GM18502 (cell line): ENCODE results near the gene EFNB2.
A peak's percentile ranks its signal among the peaks of the same experiment; 100 is the strongest.

Source experiments
- ATAC-seq: cut with Tn5 transposase; IDR thresholded peaks from one replicate; pipeline ENCODE4 v1.9.1; 2021; ENCODE audit warnings: mild to moderate bottlenecking; ENCODE audit not compliant: unreplicated experiment, poor library complexity

Gene EFNB2

DNA sequence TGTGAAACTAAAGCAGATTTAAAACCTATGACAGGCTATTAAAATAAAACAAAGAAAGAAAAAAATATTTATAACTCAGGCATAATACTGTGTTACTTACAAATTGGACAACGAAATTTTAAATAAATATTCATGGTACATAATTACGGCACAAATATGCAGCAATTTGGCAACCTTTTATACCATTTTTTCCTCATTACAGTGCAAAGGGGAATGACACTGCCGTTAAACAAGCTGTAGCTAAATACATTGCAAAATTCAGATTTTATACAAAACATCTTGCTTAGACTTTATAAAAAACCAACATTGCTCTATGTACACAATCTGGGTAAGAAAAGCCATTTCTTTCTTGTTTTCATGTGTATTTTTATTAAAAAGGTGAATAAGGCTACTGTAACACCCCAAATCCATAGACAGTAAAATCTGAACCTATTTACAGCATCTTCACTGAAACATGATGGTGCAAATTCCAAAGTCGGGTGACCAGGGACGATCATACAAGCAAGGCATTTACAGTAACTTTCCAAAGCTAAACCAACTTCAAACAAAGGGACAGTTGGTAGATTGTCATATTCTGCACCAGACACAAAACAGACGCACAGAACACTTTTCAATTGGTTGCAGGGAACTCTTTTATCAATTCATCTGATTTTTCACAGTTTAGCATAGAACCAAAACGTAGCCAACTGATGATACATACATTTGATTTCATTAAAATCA is 45.5 kb downstream of the EFNB2 start:
- ATAC-seq, result no peak

GRCh38 chr13:106488686-106489085 is 46.8 kb downstream of the EFNB2 start:
- no peak for ATAC-seq

DNA sequence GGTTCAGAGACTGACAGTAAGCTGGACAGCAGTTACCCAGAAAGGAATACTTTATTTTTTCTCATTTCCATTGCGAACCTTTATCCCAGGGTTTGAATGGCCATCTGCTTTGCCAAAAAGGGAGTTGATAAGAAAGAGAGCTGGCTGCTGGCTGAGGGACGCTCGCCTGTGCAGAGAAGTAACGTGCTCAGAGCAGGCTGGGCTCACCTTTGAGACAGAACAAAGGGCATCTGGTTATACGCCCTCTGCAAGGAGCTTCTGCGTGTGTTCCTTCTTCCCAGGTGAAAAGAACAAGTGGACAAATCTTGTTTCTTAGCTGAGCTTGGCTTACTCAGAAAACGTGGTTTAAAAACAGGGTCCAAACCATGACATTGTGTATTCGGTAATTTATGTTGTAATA is 47.4 kb downstream of the EFNB2 start:
- ATAC-seq, result no peak

DNA sequence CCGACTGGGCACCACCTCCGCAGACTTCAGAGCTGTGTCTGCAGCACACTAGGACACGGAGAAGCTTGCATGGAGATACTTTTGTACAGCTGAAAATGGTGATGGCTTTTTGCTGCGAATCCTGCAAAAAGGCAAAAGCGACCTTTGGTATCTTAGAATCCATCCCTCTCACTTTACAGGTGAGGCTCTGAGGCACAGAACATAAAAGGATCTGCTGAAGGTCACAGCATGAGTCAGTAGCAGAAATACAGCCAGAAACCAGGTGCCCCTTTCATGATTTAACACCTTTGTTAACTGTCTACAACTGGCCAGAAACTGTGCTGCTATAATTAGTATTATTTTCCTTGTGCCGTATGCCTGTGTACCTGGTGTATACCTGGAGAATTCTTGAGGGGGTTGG is 48.3 kb downstream of the EFNB2 start:
- no peak for ATAC-seq

GRCh38 chr13:106486287-106486686 is 49.2 kb downstream of the EFNB2 start:
- no peak for ATAC-seq

DNA sequence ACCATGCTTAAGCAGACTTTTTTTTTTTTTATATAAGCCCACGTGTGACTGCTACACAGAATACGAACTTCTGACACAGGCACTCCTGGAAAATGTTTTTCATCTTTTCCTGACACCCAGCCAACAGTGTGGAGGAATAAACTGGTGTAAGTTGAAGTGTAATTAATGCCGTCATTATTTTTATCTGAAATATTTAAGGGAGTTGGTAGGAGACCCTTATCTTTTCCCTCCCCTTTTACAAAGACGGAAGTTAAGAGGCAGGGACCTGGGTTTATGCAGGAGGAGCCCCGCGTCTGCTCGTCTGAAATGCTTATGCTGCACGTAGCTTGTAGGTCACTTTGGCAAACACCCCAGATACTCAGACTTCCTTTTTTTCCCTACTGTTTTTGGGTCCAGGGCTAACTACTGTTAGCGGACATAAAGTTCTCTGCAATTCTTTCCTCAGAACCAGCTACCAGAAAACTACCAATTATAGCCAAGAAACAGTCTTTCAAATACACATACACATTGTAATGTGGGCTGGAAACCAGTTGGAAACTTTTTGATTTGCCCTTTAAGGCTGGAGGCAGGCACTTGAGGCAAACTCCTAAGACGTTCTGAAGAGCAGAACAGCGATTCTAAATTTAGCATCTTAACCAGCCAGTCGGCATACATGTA is 50.8 kb downstream of the EFNB2 start:
- ATAC-seq, result no peak

- no peak for ATAC-seq
These were observed 51.4 kb downstream of the EFNB2 start for GRCh38 chr13:106484084-106484483.

DNA sequence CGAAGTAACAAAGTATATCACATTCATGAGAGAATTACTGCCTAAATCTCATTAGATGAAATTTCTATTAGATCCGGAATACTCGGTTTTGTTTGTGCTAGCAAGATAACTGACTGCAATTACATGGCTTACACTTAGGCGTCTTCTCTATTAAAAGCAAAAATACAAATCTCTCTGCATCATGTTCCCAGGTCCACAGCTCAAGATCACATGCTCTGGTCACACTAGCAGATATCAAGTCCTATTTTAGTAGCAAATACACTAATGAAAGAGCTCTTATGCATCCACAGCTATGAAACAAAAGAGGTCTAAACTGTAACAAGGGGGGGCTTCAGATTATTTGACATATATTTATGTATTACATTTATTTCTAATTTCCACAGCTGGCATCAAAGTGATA is 53.5 kb downstream of the EFNB2 start:
- ATAC-seq, result no peak

DNA sequence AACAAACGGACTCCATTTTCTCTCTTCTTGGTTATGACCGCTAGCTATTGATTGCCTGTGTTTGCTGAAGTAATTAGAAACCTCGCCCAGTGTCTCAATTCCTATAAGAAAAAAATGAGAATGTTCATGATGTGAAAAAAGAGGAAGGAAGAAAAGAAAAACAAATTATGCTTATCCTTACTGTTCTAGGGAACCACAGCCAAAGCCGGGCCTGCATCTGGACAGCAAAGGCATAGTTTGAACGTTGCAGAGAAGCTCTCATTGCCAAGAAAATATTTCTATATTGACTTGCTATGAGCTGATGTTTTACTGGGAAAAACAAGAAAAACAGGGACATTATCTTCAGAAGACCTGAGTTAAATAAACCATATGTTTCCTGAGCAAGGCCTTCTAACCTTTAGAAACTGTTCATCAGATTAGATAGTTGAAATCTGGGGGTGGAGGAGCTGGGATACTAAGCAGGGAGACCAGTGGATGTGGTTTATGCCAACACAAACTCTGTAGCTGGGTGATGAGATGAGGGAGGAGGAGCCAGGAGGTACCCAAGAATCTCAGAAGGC is 55.0 kb downstream of the EFNB2 start:
- no peak for ATAC-seq

- no peak for ATAC-seq
These were observed 55.5 kb downstream of the EFNB2 start for GRCh38 chr13:106479929-106480328.

GRCh38 chr13:106478116-106478515 is 57.3 kb downstream of the EFNB2 start:
- no peak for ATAC-seq

GRCh38 chr13:106477303-106477702 is 58.2 kb downstream of the EFNB2 start:
- ATAC-seq, result no peak

GRCh38 chr13:106475852-106476251 is 59.6 kb downstream of the EFNB2 start:
- ATAC-seq, result no peak

GRCh38 chr13:106474912-106475311 is 60.5 kb downstream of the EFNB2 start:
- no peak for ATAC-seq

DNA sequence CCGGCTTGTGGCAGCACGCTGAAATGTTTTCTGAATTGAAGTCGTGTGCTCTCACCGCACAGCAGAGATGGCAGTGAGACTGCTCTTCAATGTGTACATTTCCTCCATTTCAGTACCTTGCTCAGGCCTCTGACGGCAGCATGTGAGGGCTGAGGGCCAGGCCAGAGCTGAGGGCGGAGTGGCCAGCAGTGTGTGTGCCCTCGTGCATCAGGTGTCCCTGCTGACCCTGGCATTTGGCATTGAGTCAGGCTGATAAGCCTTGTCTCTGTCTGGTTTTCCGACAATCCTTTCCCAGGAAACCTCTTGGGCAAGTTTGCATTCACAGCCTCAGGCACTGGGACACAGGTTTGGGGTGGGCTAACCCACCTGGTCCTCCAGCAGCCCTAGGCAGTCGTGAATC is 62.3 kb downstream of the EFNB2 start:
- ATAC-seq, result no peak

GRCh38 chr13:106472621-106473020 is 62.8 kb downstream of the EFNB2 start:
- no peak for ATAC-seq

DNA sequence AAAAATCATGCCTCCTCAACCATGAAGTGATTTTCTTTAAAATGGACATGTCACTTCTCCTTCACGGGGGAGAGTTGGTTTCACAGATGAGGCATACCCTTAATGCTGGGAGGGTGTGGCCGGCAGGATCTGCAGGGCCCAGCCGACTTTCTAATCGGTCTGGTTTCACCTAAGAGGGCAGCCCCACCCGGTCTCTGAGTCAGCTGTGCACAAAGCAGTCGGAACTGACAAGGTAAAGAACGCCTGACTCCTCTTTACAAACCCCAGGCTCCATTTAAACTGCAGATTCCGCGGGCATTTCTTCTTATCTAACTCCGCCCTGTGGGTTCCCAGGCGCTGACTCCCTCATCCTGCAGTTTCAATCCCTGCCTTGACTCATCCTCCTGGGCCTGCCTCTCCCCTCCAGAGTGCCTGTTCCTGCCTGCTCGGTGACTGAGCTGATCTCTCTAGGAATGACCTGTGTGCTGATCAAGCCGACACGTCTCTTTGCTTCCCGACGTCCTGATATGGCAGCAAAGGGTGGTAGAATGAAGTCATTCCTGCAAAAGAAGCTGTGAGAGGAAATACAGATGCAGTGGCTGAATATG is 63.4 kb downstream of the EFNB2 start:
- ATAC-seq, result peak; percentile 73

DNA sequence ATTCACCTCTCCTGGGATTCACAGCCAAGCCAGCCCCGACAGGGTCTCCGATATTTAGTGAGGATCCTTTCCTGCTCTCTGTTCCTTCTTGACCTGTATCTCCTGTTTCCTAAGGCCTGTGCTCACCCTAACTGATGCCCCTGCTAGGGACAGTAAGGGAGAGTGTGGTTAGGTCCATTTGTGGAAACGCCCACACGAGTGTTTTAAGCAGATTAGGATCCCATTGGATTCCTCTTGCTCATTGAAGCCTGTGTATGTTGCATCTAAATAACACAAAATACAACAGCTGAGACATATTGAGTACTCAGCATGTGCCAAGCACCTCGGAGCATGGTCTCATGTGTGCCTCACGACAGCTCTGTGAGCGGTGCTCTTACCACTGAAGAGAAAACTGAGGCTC is 64.9 kb downstream of the EFNB2 start:
- ATAC-seq, result no peak

- ATAC-seq, result no peak
These were observed 66.5 kb downstream of the EFNB2 start for GRCh38 chr13:106468744-106469590.

DNA sequence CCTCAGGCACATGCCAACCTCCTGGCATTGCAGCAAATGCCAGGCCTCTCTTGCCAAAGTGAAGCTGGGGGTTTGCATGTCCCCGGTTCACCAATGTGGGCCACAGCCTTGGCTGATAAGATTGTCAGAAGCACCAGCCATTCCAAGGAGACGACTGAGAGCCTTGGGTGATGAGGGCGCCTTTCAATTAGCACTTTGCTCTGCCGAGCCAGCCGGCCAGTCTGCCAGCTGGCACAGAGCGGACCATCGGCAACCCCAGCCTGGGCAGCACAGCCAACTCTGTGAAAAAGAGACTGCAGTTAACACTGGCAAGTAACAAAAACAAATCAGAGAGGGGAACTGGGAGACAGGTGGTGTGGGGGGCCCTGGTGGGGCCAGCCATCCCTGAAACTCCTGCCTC is 67.3 kb downstream of the EFNB2 start:
- ATAC-seq, result no peak
